NCI-H146 (cell line): ENCODE data around the gene UPF2.
"Not testable (repeated sequence)": the region's sequence is repeated elsewhere in the genome, so short reads cannot be mapped to it uniquely, and the experiment has no call there.

ENCODE experiments used
- DNase-seq: peaks from one replicate; lab custom pipeline; 2025; lab: John Stamatoyannopoulos, UW

UPF2 gene

DNA sequence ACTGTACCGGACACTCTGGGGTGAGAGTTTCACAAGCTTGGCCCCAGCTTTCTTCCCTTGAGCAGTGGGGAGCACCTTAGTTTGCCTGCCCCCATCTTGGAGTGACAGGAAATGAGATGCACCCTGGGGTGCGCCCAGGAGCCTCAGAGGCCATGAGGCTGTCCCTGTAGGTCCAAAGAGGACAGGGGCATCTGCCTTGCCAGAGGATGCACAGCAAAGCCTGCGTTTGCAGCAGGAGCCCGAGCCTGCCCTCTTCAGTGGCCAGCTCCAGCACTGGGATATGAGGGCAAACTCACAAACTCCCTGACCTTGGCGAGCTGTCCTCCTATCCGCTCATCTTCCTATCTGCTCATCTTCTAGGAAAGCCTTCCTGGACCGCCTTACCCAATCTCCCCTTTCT is 140.0 kb downstream of the UPF2 start:
- no peak for DNase-seq

DNA sequence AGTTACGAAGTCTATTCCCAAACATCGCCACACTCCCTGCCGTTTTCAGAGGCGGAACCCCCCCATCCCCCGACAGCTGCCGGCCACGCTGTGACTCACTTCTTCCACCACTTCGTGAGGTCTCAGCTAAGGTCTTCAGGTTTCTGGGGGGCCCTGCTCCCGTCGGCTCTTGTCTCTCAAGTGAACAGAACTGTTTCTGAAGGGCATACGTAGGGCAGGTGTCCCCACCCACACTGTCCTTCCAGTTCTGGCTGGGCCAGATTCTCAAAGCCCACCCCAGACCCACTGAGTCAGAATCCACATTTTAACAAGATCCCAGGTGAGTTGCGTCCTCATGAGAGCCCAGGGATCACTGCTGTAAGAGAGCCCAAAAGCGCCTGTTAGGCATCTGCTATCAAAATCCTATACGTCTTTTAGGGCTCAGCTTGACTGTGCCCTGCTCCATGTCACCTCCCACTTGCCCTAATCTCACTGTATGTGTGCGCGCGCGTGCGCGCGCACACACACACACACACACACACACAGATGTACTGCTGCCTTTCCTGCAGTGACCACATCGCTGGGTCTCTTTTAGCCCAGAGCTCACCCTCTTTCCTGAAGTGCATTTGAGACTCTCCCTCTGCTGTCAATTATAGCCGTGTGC is 140.7 kb downstream of the UPF2 start:
- no peak for DNase-seq

DNA sequence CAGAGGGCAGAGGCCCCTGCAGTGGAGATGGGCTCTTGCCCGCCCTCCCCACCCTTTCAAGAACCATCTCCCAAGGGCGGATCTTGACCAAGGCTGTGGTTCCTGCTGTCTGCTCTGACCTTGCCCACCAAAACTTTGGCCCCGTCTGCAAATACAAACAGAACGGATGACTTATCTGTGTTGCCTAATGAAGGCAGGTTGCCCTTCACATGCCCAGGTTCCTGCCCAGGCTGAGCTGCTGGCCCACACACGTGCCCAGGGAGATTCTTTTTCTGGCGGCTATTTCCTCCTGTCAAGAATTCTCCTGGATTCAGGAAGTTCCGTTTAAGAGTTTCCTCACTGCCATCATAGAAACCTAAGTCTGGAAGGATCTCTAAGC is 141.2 kb downstream of the UPF2 start:
- DNase-seq, result no peak

DNA sequence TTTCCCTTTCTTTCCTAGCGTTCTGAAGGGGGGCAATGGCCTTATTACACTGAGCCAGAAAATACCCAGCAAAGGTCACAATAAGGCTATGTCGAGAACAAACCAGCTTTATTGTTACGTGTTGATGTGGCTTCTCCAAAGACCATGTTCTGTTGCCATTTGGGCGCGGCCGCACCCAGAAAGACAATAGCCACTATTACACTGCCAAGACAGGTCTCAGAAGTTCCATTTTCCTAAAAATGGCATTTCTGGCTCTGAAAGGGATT is 141.6 kb downstream of the UPF2 start:
- no peak for DNase-seq

DNA sequence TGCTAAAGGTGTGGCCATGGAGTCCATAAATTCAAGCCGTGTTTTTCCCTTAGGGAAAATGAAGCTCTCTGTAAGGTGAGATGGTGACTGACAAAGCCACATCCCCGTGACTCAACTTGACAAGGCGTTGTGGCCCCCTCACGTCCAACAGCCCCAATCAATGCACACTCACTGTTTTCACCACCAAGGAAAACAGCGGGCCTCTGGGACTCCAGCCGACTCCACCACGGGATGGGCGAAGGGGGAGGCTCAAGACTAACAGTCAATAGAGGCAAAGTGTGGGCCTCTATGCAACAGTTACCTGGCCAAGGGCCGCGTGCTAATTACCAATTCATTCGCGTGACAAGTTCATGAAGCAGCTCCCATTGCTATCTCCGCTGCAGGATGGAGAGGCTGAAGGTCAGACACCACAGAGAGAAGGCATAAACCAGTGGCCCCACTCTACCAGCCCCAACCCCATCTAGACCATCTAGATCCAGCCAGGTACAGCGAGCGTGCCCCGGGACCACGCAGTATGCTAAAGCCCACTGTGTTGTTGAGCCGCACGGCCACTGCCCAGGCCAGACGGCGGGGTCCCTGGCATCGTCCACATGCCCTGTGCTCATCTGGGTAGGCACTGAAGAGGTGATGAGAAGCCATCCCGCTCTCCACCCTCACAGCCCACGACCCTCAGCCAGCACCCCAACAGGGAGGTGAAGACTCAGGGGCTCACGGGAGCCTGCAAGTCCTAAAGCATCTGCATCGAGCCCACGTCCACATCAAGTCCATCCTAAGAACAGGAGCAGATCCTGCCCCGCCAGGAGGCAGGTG is 143.3 kb downstream of the UPF2 start:
- no peak for DNase-seq

DNA sequence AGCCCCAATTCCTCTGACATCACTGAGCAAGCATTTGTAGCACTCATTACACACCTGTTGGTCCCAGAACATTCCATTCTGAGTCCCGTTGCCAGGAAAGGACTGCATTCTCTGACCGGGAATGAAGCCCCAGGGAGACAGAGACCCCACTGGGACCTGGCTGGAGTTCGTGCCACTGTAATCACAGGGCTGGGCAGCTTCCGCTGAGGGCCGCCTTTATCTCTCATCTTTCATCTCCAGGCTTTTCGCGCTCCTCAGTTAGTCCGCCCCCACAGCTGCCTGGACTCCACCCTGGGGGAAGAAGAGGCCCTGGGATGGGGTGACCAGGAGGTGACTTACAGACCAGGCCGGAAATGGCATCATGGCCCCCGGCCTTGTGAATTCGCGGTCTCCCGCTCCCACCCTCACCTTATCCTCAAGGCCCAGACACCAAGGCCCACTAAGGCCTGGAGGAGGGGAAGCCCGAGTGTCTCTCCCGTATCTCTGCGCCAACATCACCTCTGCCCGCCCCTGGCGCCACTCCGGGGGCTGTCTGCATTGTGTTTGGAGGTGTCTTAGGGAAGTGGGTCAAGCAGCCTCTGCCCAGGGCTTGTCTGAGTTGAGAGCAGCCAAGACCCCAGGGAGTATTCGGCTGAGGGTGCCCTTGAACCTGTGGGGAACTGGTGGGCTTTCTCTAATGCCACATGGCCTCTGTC is 144.1 kb downstream of the UPF2 start:
- DNase-seq, result peak; percentile 80

DNA sequence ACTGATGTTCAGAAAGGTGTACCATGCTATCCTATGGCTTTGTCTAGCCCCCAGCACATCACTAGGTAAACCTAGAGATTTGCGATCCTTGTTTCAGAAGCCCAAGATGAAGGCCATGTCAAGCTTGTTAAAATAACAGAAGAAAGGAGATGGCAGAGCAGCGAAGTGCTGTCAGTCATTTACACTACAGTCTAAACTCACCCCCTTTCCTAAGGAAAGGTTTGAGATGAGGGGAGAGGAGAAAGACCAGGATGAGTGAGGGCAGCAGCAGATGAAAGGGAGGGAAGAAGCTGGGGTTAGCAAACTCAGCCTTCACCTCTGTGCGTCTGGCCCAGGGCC is 144.6 kb downstream of the UPF2 start:
- DNase-seq, result no peak

DNA sequence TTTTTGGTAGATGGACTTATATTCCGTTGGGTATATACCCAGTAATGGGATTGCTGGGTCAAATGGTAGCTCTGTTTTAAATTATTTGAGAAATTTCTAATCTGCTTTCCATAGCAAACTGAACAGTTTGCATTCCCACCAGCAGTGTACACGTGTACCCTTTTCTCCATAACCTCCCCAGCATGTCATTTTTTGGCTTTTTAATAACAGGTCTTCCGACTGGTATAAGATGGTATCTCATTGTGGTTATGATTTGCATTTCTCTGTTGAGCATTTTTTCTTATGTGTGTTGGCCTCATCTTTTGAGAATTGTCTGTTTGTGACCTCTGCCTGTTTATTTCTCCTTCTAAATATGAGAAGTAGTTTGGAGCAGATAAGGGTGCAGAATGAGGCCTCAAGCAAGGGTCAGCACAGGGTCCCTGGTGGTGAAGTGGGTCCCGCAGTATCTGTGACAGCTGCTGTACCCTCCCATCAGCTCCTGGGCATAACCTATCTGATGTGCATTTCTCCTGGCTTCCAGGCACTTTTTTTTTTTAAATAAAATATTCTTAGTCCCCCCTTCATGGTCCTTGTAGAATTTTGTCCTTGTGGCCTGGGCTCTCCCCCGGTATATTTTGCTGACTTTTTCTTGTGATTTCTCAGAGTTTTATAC is 145.9 kb downstream of the UPF2 start:
- no peak for DNase-seq

DNA sequence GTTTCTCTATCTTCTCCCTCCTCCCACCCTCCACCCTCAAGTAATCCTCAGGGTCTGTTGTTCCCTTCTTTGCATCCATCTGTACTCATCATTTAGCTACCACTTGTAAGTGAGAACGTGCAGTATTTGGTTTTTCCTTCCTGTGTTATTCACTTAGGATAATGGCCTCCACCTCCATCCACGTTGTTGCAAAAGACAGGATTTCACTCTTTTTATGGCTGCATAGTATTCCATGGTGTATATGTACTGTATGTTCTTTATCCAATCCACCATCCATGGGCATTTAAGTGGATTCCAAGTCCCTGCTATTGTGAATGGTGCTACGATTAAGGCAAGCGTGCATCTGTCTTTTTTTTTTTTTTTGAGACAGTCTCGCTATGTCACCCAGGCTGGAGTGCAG is 147.0 kb downstream of the UPF2 start:
- DNase-seq, result no peak

DNA sequence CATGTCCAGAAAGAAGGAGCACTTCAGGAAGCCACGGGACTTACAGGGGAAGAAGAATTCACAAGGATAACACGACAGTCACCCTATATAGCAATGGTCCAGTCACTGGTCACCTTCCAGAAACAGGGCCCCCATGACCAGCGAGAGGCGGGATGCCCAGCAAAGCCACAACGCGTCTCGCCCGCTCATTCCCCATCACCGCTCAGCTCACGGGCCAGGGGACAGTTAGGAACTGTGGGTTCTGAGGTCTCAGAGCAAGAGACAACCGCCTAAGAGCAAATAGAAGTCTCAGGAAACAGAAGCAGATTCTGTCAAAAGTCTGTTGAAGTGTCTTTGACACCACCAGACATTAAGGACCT is 147.5 kb downstream of the UPF2 start:
- no peak for DNase-seq

DNA sequence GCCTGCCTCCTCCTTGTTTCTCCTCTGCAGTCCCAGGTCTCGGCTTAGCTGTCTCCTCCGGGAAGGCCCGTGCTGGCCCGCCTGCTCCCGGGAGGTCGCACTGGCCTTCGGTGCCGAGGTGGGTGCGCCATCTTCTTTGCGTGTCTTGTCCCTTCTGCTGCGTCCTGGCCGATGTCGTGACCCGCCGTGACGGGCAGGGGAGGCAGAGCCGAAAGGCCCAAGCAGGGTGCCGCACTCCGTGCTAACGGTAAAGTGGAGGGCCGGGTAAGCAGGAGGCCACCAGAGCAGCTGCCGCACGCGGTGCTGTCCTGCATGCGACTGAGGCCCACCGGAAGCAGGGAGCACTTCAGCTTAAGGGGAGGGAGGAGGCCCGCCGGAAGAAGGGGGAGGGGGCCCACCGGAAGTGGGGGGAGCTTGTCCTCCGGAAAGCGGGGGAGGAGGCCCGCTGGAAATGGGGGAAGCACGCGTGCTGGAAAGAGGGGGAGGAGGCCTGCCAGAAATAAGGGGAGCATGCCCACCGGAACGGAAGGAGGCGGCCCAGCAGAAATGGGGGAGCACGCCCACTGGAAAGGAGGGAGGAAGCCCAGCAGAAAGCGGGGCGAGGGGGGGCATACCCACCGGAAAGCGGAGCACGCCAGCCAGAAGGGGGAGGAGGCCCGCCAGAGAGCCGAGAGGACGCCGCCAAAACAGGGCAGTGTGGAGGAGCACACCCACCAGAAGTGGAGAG is 148.1 kb downstream of the UPF2 start:
- no peak for DNase-seq

DNA sequence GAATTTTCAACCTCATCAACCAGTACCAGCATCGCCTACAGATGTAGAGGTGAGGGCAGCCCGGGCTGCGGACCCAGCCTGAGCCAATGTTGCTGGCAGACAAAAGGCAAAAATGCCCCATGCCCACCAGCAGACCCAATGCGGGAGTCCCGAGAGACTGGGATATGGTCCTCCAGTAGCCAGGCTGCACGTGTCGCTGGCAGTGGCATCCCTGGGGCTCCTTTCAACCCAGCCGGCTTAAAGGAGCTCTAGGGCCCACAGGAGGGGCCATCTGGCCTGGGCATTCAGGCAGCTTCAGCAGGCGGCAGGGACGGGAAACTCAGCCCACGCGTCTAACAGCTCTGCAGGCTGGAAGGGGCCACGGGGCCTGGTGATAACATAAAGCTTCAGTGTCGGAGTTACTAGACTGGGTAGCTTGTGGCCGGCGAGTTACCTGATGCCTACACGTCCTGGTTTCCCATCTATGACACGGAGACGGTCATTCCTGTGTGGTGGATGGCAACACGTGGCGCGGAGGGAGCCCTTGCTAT is 148.8 kb downstream of the UPF2 start:
- DNase-seq, result no peak

DNA sequence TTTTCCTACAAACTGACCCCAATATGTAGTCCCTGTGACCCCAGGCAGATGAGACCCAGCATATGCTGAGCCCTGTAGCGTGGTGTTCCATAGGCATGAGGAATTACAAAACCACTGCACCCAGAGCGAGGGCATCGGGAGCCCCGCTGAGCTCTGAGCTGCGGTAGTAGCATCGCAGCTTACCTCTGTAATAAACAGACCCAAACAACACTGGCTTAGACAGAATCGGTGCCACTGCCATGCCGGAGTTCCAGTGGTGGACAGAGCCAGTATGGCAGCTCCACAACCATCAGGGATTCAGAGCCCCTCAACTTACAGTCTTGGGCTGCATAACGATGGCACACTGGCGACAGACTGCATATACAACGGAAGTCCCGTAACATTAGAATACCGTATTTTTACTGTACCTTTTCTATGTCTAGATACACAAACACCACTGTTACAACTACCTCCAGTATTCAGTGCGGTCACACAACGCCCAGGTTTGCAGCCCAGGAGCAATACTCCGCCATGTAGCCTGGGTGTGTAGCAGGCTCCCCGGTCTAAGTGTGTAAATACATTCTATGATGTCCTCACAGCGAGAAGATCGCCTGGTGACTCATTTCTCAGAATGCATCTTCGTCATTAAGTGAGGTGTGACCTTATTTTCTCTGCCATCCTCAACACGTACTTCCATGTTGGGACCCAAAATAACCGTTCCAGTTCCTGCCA is 150.7 kb downstream of the UPF2 start:
- DNase-seq, result no peak

DNA sequence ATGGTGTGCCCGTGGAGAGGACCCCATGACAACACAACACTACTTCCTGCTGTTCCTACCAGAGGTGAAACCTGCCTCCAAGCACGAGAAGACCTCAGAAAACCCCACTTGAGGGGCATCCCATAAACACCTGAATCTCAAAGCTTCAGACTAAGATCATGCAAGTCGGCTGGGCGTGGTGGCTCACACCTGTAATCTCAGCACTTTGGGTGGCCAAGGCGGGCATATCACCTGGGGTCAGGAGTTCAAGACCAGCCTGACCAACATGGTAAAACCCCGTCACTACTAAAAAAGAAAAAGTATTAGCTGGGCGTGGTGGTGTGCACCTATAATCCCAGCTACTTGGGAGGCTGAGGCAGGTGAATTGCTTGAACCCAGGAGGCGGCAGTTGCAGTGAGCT is 153.3 kb downstream of the UPF2 start:
- not testable (repeated sequence) for DNase-seq

DNA sequence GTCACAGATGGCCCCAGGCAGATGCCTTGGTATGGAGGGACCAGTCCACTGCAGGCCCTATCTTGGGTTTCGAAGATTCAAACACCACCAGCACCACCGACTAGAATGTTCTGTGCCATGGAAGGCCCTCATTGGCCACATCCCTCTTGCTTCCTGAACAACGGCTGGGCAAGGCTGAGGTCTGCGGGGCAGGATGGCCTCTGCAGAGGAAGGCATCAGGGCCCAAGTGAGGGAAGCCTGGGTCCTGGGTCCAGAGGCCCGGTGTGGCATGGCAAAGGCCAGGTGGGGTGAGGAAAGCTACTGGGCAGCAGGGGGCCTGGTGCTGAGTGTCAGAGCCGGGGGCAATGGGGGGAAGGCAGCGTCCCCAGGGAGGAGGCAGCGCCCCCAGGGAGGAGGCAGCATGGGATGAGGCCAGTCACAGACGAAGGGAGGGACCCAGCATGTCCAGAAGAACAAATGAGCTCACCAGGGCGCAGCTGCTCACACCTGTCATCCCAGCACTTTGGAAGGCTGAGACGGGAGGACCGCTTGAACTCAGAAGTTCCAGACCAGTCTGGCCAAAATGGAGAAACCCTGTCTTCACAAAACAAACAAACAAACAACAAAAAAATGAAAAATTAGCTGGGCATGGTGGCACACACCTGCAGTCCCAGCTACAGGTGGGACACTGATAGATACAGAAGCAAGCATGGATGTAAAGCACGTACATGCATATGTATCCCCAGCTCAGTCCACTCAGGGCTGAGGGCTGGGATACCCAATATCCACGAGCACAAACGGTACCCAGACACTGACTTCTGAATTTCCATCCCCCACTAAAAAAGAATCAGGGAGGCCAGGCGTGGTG is 155.0 kb downstream of the UPF2 start:
- DNase-seq, result peak; percentile 21

DNA sequence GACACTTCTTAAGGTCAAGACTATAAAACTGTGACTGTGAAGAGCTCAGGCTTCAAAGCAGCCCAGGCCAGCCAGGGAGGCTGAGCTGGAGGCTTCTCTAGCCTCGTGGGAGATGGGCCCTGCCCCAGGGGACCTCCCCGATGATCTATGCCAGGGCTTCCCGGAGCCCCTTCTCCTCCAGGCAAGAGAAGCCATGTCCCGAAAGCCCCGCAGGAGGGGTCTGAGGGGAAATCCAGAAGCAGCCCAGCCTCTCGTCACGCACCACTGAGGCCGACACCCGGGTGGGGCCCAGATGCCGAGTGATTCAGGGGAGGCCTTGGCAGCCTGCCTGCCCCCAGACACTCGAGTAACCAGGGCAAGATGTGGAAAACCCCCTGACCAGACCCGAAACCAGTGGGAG is 155.8 kb downstream of the UPF2 start:
- no peak for DNase-seq

DNA sequence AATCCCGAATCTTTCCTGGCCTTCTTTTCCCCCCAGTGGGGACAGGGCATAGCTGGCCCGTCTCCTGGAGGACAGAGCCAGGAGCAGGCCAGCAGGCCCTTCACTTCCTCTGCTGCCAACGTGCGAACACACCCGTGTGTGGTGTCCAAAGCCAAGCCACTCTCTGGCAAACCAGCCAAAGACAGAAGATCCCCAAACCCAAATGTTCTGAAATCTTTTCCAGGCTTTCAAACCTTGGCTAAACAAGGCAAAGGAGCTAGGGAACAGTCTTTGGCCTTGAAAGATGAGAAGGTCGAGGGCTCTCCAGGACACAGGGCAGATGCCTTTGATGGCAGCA is 156.5 kb downstream of the UPF2 start:
- DNase-seq, result no peak

DNA sequence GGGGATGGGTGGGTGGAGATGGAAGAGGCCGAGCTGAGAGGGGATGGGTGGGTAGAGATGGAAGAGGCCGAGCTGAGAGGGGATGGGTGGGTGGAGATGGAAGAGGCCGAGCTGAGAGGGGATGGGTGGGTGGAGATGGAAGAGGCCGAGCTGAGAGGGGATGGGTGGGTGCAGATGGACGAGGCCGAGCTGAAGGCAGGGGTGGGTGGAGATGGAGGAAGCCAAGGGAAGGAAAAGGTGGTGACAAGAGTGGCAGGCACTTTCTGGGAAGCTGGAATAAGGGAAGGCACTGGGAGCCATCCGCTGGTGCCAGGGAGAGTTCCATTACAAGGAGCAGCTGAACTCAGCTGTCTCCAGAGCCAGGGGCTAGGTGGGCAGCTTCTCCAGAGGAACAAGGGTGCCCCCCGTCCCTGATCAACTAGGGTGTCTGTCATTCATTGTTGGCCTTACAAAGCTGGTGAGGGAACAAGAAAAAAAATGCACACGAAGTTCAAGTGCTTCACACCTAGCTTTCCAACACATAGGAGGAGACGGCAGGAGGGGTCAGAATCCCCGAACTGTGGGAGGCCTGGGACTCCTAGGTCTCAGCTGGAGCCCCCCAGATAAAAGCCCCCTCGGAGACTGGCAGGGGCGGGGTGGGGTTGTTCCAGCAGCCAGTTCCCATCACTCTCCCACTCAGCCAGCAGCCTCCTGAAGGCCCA is 157.0 kb downstream of the UPF2 start:
- DNase-seq, result no peak

DNA sequence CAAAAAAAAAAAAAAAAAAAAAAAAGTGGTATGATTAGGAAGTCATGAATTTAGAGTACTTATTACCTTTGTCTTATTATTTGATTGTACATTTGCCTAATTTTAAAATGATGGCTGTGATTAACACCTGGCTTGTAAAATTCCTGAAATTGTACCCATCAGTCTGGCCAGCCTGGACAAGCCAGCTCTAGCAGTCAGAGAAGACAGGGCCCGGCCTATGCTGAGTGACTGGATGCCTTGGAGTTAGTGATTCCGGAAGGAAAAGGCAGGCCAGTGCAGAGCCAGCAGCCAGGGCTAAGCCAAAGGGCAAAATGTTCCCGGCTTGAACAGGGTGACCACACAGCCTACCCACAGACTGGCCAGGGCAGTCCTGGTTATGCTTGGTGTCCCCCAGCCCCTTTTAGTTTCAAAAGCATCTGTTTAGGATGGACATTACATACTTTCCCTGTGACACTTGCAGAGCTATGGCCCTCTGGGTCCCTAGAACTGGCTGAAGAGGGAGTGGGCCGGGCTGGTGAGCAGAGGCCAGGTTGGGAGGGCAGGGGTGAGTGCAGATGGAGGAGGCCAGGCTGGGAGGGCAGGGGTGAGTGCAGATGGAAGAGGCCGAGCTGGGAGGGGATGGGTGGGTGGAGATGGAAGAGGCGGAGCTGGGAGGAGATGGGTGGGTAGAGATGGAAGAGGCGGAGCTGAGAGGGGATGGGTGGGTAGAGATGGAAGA is 157.7 kb downstream of the UPF2 start:
- no peak for DNase-seq
